Measurements from ENCODE around the gene KRTAP22-2.
A peak's percentile ranks its signal among the peaks of the same experiment; 100 is the strongest.

The KRTAP22-2 gene

DNA sequence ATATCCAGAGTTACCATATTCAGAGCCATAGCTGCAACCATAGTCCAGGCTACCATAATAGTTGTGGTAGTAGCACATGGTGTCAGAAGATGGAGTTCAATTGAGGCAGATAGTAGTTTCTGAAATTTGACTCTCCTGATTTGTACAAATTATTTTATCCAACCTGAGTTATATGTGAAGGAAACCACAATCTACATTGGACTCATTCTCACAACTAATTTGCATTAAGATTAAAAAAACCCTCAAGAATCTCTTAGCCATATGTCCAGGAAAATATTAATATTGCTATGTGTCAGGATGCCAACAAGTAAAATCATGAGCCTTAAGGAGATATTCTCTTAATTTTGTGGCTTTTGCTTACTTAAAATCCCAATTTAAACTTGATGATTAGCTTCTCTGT, at the start of gene KRTAP22-2:
Gene KRTAP22-2, minus strand, starts transcription at position 101 of the 400 bp plus-strand sequence.
- no peak for DNase-seq (ENCODE audit: low read depth)

DNA sequence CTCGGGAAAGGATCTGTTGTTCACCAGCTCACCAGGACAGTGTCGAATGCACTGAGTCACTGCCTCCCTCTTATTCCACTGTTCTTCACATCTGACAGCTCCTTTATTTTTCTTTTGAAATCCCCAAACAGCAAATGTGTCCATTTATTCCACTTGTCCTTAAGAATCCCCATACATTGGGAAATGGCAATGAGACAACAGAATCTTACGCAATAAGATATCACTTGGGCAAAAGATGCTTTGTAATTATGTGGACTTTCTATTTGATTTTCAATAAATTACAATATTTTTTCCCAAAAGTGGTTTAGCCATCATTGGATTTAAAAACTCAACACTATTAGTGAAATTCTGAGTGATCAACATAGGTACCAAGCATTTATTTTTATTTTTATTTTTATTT, 48.5 kb upstream of the KRTAP22-2 start:
- DNase-seq (ENCODE audit: low read depth), result no peak

DNA sequence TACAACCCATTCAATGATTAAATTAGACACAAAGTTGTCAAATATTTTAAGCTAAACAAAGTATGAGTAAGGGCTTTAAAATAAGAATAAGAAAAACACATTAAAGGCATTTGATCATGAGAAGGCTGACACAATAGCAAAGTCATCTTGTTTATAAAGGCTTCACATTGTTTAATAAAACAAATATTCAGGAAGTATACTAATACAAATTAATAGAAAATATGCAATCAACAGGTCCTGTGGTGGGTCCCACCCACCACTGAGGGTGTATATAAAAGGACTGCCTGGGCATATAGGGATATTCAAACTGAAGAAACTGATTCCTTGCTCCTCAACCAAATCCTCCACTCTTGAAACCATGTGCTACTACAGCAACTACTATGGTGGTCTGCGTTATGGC, 44.7 kb upstream of the KRTAP22-2 start, which contains the start of gene KRTAP20-2:
Gene KRTAP20-2, plus strand, starts transcription at position 301 of the 400 bp plus-strand sequence. Its CDS starts 58 bp downstream, at position 359.
- DNase-seq (ENCODE audit: low read depth), result no peak

DNA sequence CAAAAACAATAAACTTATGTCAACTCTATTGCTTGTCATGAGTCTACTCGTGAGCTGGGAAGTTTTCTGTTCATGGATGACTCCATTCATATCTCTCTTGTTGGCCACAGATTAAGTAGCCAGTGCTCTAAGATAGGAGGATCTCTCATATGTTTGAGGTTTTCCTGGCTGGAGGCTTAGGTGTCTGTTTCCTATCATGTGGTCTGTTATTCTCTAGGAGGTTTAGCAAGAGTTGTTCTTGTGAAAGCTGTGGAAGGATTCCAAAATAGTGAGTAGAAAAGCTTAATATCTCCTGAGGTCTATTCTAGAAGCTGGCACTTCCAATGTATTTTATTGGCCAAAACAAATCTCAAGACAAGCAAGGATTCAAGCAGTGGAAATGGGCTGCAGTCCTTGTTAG, 39.0 kb upstream of the KRTAP22-2 start:
- peak; percentile 1 for DNase-seq (ENCODE audit: low read depth)

DNA sequence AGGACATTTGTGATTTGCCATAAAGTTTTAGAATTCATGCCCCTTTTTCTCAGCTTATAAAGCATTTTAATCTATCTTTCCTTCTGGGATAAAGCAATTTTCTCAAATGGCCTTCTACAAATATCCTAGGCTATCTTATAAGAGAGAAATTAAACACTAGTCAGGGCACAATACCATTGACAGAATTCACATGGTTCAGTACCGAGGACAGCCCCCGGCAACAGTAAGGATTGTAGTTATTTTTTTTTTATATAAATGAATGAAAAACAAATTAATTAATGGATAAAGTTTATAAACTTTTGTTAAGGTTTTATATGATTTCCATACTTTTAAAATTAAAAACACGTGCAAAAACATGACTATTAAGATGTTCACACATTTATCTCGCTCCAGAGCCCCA, 37.9 kb upstream of the KRTAP22-2 start:
- no peak for DNase-seq (ENCODE audit: low read depth)

DNA sequence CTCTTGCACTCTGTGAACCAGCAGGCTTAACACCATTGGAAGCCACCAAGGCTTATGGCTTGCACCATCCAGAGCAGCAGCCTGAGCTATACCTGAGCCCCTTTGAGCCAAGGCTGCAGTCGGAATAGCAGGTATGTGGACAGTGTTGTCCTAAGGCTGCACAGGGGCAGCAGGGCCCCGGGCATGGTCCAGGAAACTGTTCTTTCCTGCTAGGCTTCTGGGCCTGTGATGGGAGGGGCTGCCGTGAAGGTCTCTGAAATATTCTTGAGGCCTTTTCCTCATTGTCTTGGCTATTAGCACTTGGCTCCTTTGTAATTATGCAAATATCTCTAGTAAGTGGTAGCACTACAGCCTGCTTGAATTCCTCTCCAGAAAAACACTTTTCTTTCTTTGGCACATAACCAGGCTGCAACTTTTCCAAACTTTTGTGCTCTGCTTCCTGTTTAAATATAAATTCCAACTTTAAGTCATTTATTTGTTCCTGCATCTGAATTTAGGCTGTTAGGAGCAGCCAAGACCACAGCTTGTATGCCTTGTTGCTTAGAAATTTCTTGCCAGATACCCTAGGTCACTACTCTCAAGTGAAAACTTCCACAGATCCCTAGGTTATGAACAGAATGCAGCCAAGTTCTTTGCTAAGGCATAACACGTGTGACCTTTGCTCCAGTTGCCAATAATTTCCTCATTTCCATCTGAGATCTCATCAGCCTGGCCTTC, 35.4 kb upstream of the KRTAP22-2 start:
- DNase-seq (ENCODE audit: low read depth), result no peak

DNA sequence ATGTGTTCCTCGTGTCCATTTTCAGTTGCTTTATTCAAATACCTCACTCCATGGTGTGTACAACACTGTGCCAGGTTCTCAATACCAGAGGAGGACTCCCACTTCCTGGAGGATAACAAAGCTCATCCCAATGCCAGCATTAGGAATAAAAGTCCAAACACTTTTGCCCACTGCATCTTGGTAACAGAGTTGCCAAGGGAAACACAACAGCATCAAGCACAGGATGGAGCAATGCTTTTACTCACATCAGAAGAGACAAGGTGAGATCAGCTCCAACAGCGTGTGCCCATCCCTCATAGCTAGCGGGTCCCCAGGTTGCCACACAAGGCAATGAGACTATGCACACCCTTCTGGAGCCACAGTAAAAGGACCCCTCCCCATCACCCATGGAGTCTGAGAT, 33.2 kb upstream of the KRTAP22-2 start:
- DNase-seq (ENCODE audit: low read depth), result no peak

DNA sequence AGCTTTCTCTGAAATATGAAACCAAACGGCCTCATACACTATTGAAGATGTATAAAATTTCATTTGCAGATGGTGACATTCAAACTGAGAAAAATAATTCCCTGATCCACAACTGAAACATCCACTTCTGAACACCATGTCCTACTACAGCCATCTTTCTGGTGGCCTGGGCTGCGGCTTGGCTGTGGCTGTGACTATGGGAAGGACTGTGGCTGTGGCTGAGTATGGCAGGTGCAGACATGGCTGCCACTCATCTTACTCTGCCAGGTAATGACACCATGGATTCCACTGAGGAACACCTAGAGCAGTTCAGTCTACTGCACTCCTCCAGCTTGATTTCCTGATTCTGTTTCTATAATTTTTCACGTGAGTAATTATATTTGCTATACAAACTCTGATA, 30.3 kb upstream of the KRTAP22-2 start, which contains the start of gene KRTAP20-4:
Gene KRTAP20-4, plus strand, starts transcription at position 106 of the 400 bp plus-strand sequence.
- no peak for DNase-seq (ENCODE audit: low read depth)

DNA sequence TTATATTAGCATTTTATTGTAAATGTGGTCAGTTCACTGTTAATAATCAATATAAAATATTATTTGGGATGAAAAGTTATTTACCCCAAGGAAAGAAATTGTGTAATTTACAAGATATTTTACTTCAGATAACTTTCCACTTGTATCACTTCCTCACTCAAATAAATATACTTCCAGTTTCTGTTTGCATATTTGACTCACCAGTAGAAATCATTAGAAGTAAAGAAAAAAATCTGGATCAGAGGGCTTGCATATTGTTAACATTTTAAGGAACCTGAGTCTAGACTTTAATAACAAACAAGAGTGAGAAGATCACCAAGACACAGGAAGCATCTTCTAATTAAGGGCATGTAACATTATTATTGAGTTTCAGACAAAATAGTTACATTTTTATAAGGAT, 29.9 kb upstream of the KRTAP22-2 start:
- DNase-seq (ENCODE audit: low read depth), result no peak

DNA sequence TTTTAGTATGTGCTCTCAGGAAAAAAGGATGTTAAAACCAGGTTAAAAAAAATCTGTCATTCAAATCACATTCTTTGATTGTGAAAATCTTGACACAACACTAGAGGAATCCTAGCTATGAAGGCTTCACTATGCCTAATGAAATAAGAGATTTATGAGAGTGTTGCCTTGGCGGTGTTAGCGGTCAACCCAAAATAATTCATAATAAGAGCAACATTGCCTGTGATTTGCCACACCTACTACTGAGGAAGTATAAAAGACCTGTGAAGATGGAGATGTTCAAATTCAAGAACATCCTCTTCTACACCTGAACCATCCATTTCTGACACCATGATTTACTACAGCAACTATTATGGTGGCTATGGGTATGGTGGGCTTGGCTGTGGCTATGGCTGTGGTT, 25.9 kb upstream of the KRTAP22-2 start, which contains the start of gene KRTAP20-1:
Gene KRTAP20-1, plus strand, starts transcription at position 301 of the 400 bp plus-strand sequence. Its CDS starts 30 bp downstream, at position 331.
- DNase-seq (ENCODE audit: low read depth), result no peak

DNA sequence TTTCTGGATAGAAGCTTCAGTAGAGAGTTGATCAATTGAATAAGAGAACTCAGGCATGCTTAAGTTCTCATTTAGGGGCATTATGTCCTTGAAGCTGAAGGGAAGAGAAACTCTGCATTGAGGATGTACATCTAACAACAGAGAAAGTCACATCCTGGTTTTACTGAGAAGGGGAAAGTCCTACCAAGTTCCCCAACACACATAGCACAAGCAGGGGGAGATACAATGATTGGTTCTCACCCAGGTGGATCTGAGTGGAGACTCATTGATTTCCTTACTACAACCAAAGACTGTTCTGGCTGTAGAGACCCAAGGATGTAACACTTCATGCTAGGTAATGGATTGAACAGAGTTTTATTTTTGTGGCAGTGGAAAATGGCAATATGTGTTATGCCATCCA, 25.0 kb upstream of the KRTAP22-2 start:
- no peak for DNase-seq (ENCODE audit: low read depth)

DNA sequence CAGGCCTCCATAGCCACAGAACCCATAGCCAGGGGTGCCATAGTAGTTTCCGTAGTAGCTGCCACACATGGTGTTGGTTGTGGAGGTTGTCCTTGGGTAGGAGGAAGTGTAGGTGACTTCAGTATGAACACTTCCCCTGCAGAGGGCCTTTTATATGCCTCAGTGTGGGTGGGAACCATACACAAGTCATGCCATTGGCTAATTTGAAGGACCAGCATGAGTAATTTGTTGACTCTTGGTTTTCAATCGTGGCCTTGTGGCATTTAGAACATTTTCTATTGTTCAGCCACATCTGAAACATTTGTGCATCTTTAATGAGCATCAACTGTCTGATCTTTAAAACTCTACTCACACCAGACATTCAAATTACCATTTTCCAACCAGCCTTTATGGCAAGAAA, 23.6 kb upstream of the KRTAP22-2 start, which contains the start of gene KRTAP6-1:
Gene KRTAP6-1, minus strand, starts transcription at position 95 of the 400 bp plus-strand sequence. Its CDS starts 26 bp downstream, at position 69.
- no peak for DNase-seq (ENCODE audit: low read depth)

DNA sequence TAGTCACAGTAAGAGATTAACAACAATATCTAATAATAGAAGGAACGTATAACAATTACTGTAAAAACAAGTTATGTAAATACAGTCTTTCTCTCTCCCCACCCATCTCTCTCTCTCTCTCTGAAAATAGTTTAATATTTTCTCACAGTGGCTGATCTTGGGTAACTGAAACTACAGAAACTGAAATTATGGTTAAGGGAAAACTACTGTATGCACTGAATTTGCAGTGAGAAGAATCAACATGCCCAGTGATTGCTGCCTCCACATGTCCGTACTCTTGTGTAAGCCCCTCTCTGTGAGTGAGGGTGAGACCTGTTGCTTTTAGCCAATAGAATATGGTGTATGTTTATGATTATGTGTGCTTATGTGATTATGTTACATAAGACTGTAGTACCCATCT, 21.9 kb upstream of the KRTAP22-2 start:
- no peak for DNase-seq (ENCODE audit: low read depth)

DNA sequence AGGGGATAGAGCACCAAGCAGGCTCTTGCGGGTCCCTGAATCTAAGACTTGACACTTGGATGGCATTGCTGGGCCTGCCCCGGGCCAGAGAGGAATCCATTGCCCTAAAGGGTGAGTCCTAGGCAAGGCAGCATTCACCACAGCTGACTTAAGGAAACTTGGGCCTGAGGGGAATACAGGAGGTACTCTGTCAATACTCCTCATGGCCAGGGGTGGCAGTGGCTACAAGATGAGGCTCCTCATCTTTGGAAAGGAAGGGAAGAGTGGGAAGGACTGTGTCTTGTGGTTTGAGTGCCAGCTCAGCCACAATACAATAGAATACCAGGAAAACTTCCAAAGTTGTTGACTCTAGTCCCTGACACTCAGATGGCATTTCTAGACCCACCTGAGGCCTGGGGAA, 15.8 kb upstream of the KRTAP22-2 start:
- no peak for DNase-seq (ENCODE audit: low read depth)

DNA sequence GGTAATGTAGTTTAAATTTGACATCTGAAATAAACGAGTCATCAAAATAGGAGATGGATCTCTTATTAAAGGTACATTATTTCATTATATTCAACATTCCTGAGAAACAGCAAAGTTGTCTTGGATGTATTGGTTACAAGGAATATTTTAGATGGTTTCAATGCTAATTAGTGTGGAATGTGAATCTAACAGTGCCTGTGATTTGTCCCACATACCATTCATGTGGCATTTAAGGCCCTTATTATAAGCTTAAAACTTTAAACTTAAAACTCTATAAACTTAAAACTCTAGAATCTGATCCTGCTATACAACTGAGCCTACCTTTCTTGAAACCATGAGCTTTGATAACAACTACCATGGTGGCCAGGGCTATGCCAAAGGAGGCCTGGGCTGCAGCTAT, 10.6 kb upstream of the KRTAP22-2 start, which contains the start of gene KRTAP22-1:
Gene KRTAP22-1, plus strand, starts transcription at position 301 of the 400 bp plus-strand sequence.
- no peak for DNase-seq (ENCODE audit: low read depth)

DNA sequence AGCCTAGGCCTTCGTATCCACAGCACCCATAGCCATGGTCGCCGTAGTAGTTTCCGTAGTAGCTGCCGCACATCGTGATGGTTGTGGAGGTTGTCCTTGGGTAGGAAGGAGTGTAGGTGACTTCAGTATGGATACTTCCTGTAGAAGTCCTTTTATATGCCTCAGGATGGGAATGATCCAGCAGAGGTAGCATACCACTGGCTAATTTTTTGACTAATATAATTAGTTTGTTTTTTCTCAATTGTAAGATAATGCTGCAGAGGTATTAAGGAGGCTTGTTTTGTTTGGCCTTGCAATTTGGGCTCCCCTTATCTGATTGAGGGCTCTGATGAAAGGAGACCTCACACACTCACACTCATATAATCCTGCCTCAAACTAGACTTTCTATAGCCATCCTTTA, 8.6 kb upstream of the KRTAP22-2 start, which contains the start of gene KRTAP6-2:
Gene KRTAP6-2, minus strand, starts transcription at position 101 of the 400 bp plus-strand sequence. Its CDS starts 28 bp downstream, at position 73.
- no peak for DNase-seq (ENCODE audit: low read depth)

DNA sequence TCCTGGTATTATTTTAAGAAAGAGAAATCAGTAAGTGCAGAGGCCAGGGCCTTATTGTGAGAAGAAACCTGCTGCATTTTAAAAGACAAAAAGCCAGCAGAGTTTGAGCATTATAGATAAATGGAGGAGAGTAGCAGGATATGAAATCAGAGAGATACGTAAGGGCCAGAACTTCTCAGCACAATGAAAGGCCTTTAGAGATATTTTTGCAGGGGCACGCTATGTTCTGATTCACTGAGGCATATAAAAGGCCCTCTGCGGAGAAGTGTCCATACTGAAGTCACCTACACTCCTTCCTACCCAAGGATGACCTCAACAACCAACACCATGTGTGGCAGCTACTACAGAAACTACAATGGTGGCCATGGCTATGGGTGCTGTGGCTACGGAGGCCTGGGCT, 1.9 kb upstream of the KRTAP22-2 start, which contains the start of gene KRTAP6-3:
Gene KRTAP6-3, plus strand, starts transcription at position 301 of the 400 bp plus-strand sequence. Its CDS starts 6 bp downstream, at position 307.
- DNase-seq (ENCODE audit: low read depth), result no peak

DNA sequence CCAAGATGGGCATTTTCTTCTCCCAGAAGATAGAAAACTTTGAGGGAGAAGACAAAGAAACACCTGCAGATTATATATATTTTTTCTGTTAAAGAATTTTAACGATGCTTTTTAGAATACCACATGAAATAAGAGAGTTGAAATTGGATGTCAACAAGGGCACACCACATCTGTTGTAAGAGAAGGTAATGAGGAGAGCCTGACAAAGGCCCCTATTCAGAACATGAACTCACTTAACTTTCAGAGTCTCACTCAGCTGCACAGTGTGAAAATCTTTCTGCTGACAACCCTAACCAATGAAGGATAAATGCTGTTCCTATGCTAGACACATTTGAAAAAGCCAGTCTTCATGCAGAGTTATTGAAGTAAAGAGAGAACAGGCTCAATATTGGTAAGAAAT, 7.3 kb downstream of the KRTAP22-2 start:
- DNase-seq (ENCODE audit: low read depth), result no peak

DNA sequence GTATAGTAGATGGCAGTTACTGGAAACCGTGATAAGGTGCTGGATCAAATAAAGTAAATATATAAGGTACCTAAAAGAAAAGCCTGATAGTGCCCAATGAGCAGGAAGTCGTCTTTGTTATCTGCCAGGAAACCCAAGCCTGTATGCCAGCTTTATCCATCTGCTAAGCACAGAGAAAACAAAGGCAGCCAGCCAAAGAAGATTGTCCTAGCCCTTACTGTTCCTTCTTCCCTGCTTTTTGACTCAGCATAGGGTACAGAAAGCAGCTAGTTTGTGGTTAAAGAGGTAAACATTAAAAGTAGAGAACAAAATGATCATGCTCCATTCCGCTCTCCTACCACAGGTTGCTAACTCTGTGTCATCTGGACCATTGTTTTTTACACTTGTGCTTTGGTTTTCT, 10.1 kb downstream of the KRTAP22-2 start:
- no peak for DNase-seq (ENCODE audit: low read depth)

DNA sequence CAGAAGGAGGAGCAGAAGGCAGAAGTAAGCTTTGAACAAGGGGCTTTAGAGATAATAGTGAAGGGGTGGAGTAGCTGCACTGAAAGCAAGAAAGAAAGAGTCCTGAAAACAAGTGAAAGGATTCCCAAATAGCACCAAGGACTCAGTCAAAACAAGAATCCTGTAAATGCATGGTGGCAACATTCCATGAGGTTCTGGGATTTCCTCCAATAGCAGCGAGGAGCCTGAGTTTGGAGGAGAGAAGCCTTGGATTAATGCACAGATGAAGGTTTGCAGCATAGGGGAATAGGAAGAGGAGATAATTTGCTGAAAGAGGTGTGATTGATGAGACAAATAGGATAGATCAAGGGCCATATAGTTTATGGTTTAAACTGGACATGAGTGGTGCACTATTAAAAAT, 10.9 kb downstream of the KRTAP22-2 start:
- DNase-seq (ENCODE audit: low read depth), result no peak

DNA sequence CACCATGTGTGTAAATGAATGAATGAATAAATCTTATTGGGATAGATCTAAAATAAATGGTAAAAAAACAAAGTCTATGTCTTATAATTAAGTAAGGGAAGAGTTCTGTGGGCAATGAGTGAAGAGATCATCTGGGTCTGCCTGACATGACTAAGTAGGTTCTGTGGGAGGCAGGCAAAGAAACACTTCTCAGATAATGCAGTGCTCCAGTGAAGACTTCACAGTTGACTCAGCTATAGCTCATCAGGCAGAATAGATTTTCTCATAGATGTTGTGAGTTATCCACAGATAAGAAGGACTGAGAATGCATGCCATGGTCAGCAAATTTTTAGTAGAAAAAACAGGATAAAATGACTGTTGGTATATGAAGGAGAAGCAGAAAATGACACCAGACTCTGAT, 12.4 kb downstream of the KRTAP22-2 start:
- DNase-seq (ENCODE audit: low read depth), result no peak

DNA sequence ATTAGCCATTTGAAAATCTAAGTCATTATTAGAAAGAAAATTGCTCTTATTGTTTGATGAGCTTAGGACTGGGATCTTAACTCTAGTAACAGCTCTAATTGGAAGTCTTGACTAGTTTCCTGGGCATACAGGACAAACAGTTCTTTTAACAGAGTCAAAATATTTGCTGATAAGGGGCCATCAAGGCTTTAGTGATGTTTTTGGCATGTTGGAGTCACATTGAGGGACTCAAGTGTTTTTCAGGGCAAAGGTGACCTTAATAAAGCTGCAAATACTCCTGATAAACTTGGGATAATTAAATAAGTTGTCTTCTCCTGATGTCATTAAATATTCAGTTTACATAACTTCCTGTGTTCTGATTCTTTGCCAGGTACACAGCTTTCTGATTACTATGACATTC, 22.6 kb downstream of the KRTAP22-2 start:
- no peak for DNase-seq (ENCODE audit: low read depth)

DNA sequence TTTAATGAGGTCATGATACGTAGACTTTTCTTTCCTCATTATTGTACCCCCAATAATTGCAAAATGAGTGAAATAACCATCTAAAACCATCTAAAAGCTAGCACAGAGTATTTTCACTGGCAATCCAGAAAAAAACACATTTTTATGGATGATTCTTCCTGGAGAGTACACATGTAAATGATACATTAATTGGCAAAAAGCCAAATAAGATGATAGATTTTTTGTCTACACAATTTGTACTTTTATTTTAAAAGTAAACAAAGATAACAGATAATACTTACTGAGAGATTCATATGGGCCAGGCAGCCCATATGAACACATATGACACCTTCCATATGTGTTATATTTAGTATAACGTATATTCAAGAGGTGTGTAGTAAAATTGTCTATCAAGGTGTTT, 26.6 kb downstream of the KRTAP22-2 start:
- DNase-seq (ENCODE audit: low read depth), result no peak
